ENCODE measurements around the gene ELAPOR2.
"Not testable (repeated sequence)": the region's sequence is repeated elsewhere in the genome, so short reads cannot be mapped to it uniquely, and the experiment has no call there.

The ELAPOR2 gene

DNA sequence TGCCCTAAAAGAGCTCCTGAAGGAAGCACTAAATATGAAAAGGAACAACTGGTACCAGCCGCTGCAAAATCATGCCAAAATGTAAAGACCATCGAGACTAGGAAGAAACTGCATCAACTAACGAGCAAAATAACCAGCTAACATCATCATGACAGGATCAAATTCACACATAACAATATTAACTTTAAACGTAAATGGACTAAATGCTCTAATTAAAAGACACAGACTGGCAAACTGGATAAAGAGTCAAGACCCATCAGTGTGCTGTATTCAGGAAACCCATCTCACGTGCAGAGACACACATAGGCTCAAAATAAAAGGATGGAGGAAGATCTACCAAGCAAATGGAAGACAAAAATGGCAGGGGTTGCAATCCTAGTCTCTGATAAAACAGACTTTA lies 17.9 kb downstream of the ELAPOR2 start:
- no CpG with 5 or more reads among the region's 5 CpGs for WGBS (ENCODE audit: insufficient coverage)
- H3K27me3 ChIP-seq (replicated peaks in 2 of 5; ENCODE audit: control insufficient read depth in 4 of 5, insufficient read depth in 5 of 5, low read length in 4 of 5); H3K36me3 ChIP-seq (ENCODE audit: control insufficient read depth in 4 of 4, insufficient read depth in 4 of 4, low read length in 3 of 4); H3K9me3 ChIP-seq (ENCODE audit: control extremely low read depth in 1 of 5, control insufficient read depth in 4 of 5, insufficient read depth in 2 of 5, low read depth in 1 of 5, low read length in 4 of 5); H3K4me1 ChIP-seq (ENCODE audit: control extremely low read depth in 1 of 4, control insufficient read depth in 4 of 4, insufficient read depth in 4 of 4, low read length in 3 of 4); H3K27ac ChIP-seq (ENCODE audit: insufficient read depth in 1 of 2, low read depth in 1 of 2, low read length in 2 of 2, poor library complexity in 1 of 2, severe bottlenecking in 2 of 2); H3K4me3 ChIP-seq (ENCODE audit: control insufficient read depth in 1 of 7, extremely low read depth in 1 of 7, insufficient read depth in 4 of 7, low read depth in 2 of 7, low read length in 6 of 7); DNase-seq; POLR2A ChIA-PET; CTCF ChIA-PET: not testable (repeated sequence)

DNA sequence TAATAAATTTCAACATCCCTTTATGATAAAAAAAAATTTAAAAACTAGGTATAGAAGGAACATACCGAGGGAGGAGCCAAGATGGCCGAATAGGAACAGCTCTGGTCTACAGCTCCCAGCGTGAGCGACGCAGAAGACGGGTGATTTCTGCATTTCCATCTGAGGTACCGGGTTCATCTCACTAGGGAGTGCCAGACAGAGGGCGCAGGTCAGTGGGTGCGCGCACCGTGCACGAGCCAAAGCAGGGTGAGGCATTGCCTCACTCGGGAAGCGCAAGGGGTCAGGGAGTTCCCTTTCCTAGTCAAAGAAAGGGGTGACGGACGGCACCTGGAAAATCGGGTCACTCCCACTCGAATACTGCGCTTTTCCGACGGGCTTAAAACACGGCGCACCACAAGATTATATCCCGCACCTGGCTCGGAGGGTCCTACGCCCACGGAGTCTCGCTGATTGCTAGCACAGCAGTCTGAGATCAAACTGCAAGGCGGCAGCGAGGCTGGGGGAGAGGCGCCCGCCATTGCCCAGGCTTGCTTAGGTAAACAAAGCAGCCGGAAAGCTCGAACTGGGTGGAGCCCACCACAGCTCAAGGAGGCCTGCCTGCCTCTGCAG lies 19.7 kb downstream of the ELAPOR2 start:
- H3K27me3 ChIP-seq (replicated peaks in 2 of 5; ENCODE audit: control insufficient read depth in 4 of 5, insufficient read depth in 5 of 5, low read length in 4 of 5); CTCF ChIA-PET; POLR2A ChIA-PET; H3K9me3 ChIP-seq (ENCODE audit: control extremely low read depth in 1 of 5, control insufficient read depth in 4 of 5, insufficient read depth in 2 of 5, low read depth in 1 of 5, low read length in 4 of 5); H3K4me1 ChIP-seq (ENCODE audit: control extremely low read depth in 1 of 4, control insufficient read depth in 4 of 4, insufficient read depth in 4 of 4, low read length in 3 of 4); H3K27ac ChIP-seq (ENCODE audit: insufficient read depth in 1 of 2, low read depth in 1 of 2, low read length in 2 of 2, poor library complexity in 1 of 2, severe bottlenecking in 2 of 2); H3K36me3 ChIP-seq (ENCODE audit: control insufficient read depth in 4 of 4, insufficient read depth in 4 of 4, low read length in 3 of 4): not testable (repeated sequence)
- peak in 1 of 3 donors; percentile 8 for DNase-seq
- no CpG with 5 or more reads among the region's 34 CpGs for WGBS (ENCODE audit: insufficient coverage)
- peak overlapping the region in 4 of 7 experiments; percentile 20 to 45 (median 31) for H3K4me3 ChIP-seq (ENCODE audit: control insufficient read depth in 1 of 7, extremely low read depth in 1 of 7, insufficient read depth in 4 of 7, low read depth in 2 of 7, low read length in 6 of 7)

DNA sequence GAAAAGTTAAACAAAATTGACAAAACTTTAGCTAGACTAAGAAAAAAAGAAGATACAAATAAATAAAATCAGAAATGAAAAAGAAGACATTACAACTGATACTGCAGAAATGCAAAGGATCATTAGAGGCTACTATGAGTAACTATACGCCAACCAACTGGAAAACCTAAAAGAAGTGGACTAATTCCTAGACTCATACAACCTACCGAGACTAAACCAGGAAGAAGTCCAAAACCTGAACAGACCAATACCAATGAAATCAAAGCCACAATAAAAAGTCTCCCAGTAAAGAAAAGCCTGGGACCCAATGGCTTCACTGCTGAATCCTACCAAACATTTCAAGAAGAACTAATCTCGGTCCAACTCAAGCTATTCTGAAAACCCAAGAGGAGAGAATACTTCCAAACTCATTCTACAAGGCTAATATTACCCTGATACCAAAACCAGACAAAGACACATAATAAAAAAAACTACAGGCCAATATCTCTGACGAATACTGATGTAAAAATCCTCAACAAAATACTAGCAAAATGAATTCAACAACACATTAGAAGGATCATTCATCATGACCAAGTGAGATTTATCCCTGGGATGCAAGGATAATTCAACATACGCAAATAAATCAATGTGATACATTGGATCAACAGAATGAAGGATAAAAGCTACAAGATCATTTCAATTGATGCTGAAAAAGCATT lies 20.3 kb downstream of the ELAPOR2 start:
- no peaks in the 10 kb centered on the region for H3K36me3 ChIP-seq (ENCODE audit: control insufficient read depth in 4 of 4, insufficient read depth in 4 of 4, low read length in 3 of 4)
- no peak for DNase-seq
- 86% methylated on average over 4 of the region's 5 CpGs for WGBS (ENCODE audit: insufficient coverage)
- no peaks in the 10 kb centered on the region for H3K4me1 ChIP-seq (ENCODE audit: control extremely low read depth in 1 of 4, control insufficient read depth in 4 of 4, insufficient read depth in 4 of 4, low read length in 3 of 4)
- POLR2A ChIA-PET: no interaction called here
- no peaks in the 10 kb centered on the region for H3K27me3 ChIP-seq (replicated peaks in 2 of 5; ENCODE audit: control insufficient read depth in 4 of 5, insufficient read depth in 5 of 5, low read length in 4 of 5)
- H3K9me3 ChIP-seq (ENCODE audit: control extremely low read depth in 1 of 5, control insufficient read depth in 4 of 5, insufficient read depth in 2 of 5, low read depth in 1 of 5, low read length in 4 of 5): no peaks in the 10 kb centered on the region
- peak overlapping the region in 6 of 7 experiments; percentile 15 to 45 (median 31) for H3K4me3 ChIP-seq (ENCODE audit: control insufficient read depth in 1 of 7, extremely low read depth in 1 of 7, insufficient read depth in 4 of 7, low read depth in 2 of 7, low read length in 6 of 7)
- peak overlapping the region in 1 of 2 experiments; percentile 19 for H3K27ac ChIP-seq (ENCODE audit: insufficient read depth in 1 of 2, low read depth in 1 of 2, low read length in 2 of 2, poor library complexity in 1 of 2, severe bottlenecking in 2 of 2)
- CTCF ChIA-PET: no interaction called here

DNA sequence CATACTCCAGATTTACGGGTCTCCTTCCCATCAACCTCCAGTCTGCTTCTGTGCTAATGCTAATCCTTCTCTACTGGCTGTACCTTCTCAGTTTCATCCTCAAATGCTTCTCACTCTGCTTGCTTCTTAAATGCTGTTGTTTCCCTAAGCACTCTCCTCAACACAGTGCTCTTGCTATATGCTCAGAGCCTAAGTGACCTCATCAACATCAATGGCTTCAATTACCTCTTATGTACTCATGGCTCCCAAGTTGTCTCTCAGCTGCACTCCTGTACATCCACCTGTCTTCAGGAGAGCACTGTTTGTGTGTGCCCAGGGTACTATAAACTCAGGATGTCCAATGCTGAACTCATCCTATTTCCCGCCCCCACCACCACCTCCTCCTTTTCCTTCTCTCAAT lies 22.5 kb downstream of the ELAPOR2 start:
- no peak overlapping the region for H3K4me3 ChIP-seq (ENCODE audit: control insufficient read depth in 1 of 7, extremely low read depth in 1 of 7, insufficient read depth in 4 of 7, low read depth in 2 of 7, low read length in 6 of 7)
- WGBS (ENCODE audit: insufficient coverage): 100% methylated on average over 1 of the region's 2 CpGs
- H3K4me1 ChIP-seq (ENCODE audit: control extremely low read depth in 1 of 4, control insufficient read depth in 4 of 4, insufficient read depth in 4 of 4, low read length in 3 of 4): no peaks in the 10 kb centered on the region
- H3K27me3 ChIP-seq (replicated peaks in 2 of 5; ENCODE audit: control insufficient read depth in 4 of 5, insufficient read depth in 5 of 5, low read length in 4 of 5): no peaks in the 10 kb centered on the region
- no peaks in the 10 kb centered on the region for H3K9me3 ChIP-seq (ENCODE audit: control extremely low read depth in 1 of 5, control insufficient read depth in 4 of 5, insufficient read depth in 2 of 5, low read depth in 1 of 5, low read length in 4 of 5)
- H3K36me3 ChIP-seq (ENCODE audit: control insufficient read depth in 4 of 4, insufficient read depth in 4 of 4, low read length in 3 of 4): no peaks in the 10 kb centered on the region
- POLR2A ChIA-PET: no interaction called here
- CTCF ChIA-PET: no interaction called here
- no peak overlapping the region for H3K27ac ChIP-seq (ENCODE audit: insufficient read depth in 1 of 2, low read depth in 1 of 2, low read length in 2 of 2, poor library complexity in 1 of 2, severe bottlenecking in 2 of 2)
- DNase-seq: no peak

DNA sequence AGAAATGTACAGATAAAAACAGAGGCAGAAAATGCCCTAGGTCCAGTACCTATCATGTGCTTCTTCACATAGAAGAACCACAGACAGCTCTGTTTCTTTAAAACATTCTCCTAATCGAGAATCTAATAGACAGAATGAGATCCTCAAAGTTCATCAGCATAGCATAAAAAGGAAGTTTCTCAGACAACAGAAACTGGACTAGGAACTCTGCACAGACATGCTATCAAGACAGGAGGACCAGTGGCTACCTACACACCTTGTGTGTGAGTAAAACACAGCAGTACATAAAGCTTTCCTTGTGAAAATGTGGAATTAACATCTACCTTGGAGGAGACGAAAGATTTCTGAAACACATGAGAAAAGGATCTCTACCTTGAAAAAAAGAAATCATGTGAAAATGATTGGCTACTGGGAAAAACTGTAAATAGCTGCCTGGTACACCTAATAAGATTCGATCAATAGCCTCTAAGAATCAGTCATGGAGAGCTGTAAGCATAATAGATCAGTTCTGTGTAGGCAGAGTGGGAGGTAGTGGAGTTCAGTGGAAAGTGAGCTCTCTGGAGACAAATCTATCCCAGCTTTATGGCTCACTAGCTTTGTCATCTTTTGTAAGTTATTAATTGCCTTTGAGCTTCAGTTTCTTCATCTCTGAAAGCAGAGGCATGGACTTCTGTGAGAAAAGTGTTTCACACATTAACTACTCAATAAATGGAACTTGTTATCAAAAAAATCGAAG lies 26.7 kb downstream of the ELAPOR2 start:
- Histone ChIP-seq H3K4me1 (ENCODE audit: control extremely low read depth in 1 of 4, control insufficient read depth in 4 of 4, insufficient read depth in 4 of 4, low read length in 3 of 4) (no peaks in the 10 kb centered on the region), H3K4me3 (ENCODE audit: control insufficient read depth in 1 of 7, extremely low read depth in 1 of 7, insufficient read depth in 4 of 7, low read depth in 2 of 7, low read length in 6 of 7) (no peak overlapping the region), H3K27me3 (replicated peaks in 2 of 5; ENCODE audit: control insufficient read depth in 4 of 5, insufficient read depth in 5 of 5, low read length in 4 of 5) (no peaks in the 10 kb centered on the region), H3K9me3 (ENCODE audit: control extremely low read depth in 1 of 5, control insufficient read depth in 4 of 5, insufficient read depth in 2 of 5, low read depth in 1 of 5, low read length in 4 of 5) (peaks cover 0 to 1% (median 0%) of the 10 kb centered on the region in 5 experiments), H3K36me3 (ENCODE audit: control insufficient read depth in 4 of 4, insufficient read depth in 4 of 4, low read length in 3 of 4) (no peaks in the 10 kb centered on the region), H3K27ac (ENCODE audit: insufficient read depth in 1 of 2, low read depth in 1 of 2, low read length in 2 of 2, poor library complexity in 1 of 2, severe bottlenecking in 2 of 2) (no peak overlapping the region)
- POLR2A ChIA-PET: no interaction called here
- CTCF ChIA-PET: interaction anchor here (0.6 to 1.2 kb wide), 2 partner anchors 31 to 1129 kb away, joined by 3 read pairs; no protein-coding TSS in a partner anchor
- no peak for DNase-seq
- 100% methylated on average over 3 of the region's 4 CpGs for WGBS (ENCODE audit: insufficient coverage)

DNA sequence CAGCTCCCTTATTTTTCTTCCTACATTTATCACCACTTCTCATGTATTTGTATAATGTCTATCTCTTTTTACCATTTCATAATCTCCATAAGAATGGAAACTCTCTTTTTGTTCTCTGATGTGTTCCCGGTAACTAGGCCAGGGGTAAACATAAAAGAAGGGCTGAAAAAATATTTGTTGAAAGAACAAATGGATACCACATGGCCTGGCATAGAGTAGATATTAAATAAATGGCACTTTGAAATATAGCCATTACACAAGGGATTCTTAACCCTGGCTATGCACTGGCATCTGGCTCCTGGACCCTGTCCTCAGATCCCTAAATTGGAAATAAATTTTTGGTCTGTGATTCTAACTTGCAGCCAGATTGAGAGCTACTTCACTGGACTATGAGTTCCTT lies 30.4 kb downstream of the ELAPOR2 start:
- ChIA-PET CTCF (interaction anchor here (0.9 to 1.1 kb wide), 2 partner anchors 101 to 119 kb away, joined by 3 to 4 read pairs; no protein-coding TSS in a partner anchor), POLR2A (no interaction called here)
- Histone ChIP-seq H3K9me3 (ENCODE audit: control extremely low read depth in 1 of 5, control insufficient read depth in 4 of 5, insufficient read depth in 2 of 5, low read depth in 1 of 5, low read length in 4 of 5) (peaks cover 0 to 1% (median 0%) of the 10 kb centered on the region in 5 experiments), H3K27ac (ENCODE audit: insufficient read depth in 1 of 2, low read depth in 1 of 2, low read length in 2 of 2, poor library complexity in 1 of 2, severe bottlenecking in 2 of 2) (no peak overlapping the region), H3K27me3 (replicated peaks in 2 of 5; ENCODE audit: control insufficient read depth in 4 of 5, insufficient read depth in 5 of 5, low read length in 4 of 5) (no peaks in the 10 kb centered on the region), H3K36me3 (ENCODE audit: control insufficient read depth in 4 of 4, insufficient read depth in 4 of 4, low read length in 3 of 4) (no peaks in the 10 kb centered on the region), H3K4me3 (ENCODE audit: control insufficient read depth in 1 of 7, extremely low read depth in 1 of 7, insufficient read depth in 4 of 7, low read depth in 2 of 7, low read length in 6 of 7) (no peak overlapping the region), H3K4me1 (ENCODE audit: control extremely low read depth in 1 of 4, control insufficient read depth in 4 of 4, insufficient read depth in 4 of 4, low read length in 3 of 4) (no peaks in the 10 kb centered on the region)
- WGBS (ENCODE audit: insufficient coverage): no CpG with 5 or more reads among the region's 1 CpG
- DNase-seq: no peak

DNA sequence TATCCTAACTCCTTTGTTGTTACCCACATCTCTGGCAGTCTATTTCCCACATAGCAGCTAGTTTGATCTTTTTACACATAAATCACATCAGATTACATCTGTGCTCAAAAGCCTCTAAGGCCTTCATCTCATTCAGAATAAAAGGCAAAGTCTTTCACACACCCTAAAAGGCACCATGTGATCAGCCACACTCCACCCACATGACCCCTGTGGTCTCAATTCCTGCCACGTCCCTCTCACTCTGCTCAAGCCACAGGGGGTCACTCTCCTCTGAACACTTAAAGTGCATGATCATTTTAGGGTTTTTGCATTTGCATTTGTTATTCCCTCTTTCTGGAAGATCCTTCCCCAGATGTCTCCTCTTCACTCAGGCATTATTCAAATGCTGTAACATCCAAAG lies 30.8 kb downstream of the ELAPOR2 start:
- ChIA-PET CTCF (interaction anchor here (0.9 to 1.1 kb wide), 2 partner anchors 100 to 119 kb away, joined by 3 to 4 read pairs; no protein-coding TSS in a partner anchor), POLR2A (no interaction called here)
- H3K36me3 ChIP-seq (ENCODE audit: control insufficient read depth in 4 of 4, insufficient read depth in 4 of 4, low read length in 3 of 4): no peaks in the 10 kb centered on the region
- no peak overlapping the region for H3K4me3 ChIP-seq (ENCODE audit: control insufficient read depth in 1 of 7, extremely low read depth in 1 of 7, insufficient read depth in 4 of 7, low read depth in 2 of 7, low read length in 6 of 7)
- H3K9me3 ChIP-seq (ENCODE audit: control extremely low read depth in 1 of 5, control insufficient read depth in 4 of 5, insufficient read depth in 2 of 5, low read depth in 1 of 5, low read length in 4 of 5): peaks cover 0 to 1% (median 0%) of the 10 kb centered on the region in 5 experiments
- no peaks in the 10 kb centered on the region for H3K27me3 ChIP-seq (replicated peaks in 2 of 5; ENCODE audit: control insufficient read depth in 4 of 5, insufficient read depth in 5 of 5, low read length in 4 of 5)
- 100% methylated on average over 1 of the region's 1 CpG for WGBS (ENCODE audit: insufficient coverage)
- no peaks in the 10 kb centered on the region for H3K4me1 ChIP-seq (ENCODE audit: control extremely low read depth in 1 of 4, control insufficient read depth in 4 of 4, insufficient read depth in 4 of 4, low read length in 3 of 4)
- H3K27ac ChIP-seq (ENCODE audit: insufficient read depth in 1 of 2, low read depth in 1 of 2, low read length in 2 of 2, poor library complexity in 1 of 2, severe bottlenecking in 2 of 2): no peak overlapping the region
- no peak for DNase-seq

All from common myeloid progenitor, CD34-positive (primary cell).